Raji (cell line): ENCODE results near the gene CYGB.

Experiments used
- POLR2A ChIP-seq: IDR thresholded peaks from 2 replicates; pipeline ENCODE4 v1.6.1; 2011; ENCODE audit warnings: low read depth, low read length, control low read depth; ENCODE audit not compliant: insufficient read depth

Gene CYGB

GRCh38 chr17:76502341-76503211, 34.9 kb downstream of the CYGB start:
- TF ChIP-seq POLR2A: no peak

- no peak for TF ChIP-seq POLR2A
Observed at GRCh38 chr17:76501827-76502307, 35.6 kb downstream of the CYGB start.

- peak; percentile 92 for TF ChIP-seq POLR2A
Observed at GRCh38 chr17:76501018-76501826, 36.3 kb downstream of the CYGB start, which contains the start of gene RHBDF2. TSS of gene RHBDF2 (minus strand) at chr17:76501423. CDS start at chr17:76481524, 19,899 bp downstream.

GRCh38 chr17:76500747-76501017, 36.8 kb downstream of the CYGB start:
- TF ChIP-seq POLR2A: no peak

- TF ChIP-seq POLR2A: 0 out of 2 replicates have a peak, but pooled peaks have one; percentile 17
Observed at GRCh38 chr17:76500074-76500746, 37.3 kb downstream of the CYGB start.

- no peak for TF ChIP-seq POLR2A
Observed at GRCh38 chr17:76499267-76499667, 38.2 kb downstream of the CYGB start.

- no peak for TF ChIP-seq POLR2A
Observed at GRCh38 chr17:76498876-76499251, 38.6 kb downstream of the CYGB start.

GRCh38 chr17:76497979-76498875, 39.3 kb downstream of the CYGB start:
- no peak for TF ChIP-seq POLR2A

GRCh38 chr17:76497699-76497978, 39.9 kb downstream of the CYGB start:
- no peak; the same call in 1 of the 2 replicates for TF ChIP-seq POLR2A

- no peak for TF ChIP-seq POLR2A
Observed at GRCh38 chr17:76496464-76496863, 41.0 kb downstream of the CYGB start.

- TF ChIP-seq POLR2A: 0 out of 2 replicates have a peak, but pooled peaks have one; percentile 17
Observed at GRCh38 chr17:76495663-76496400, 41.7 kb downstream of the CYGB start.

GRCh38 chr17:76493505-76494167, 43.9 kb downstream of the CYGB start:
- TF ChIP-seq POLR2A: no peak

- TF ChIP-seq POLR2A: peak; percentile 20; the same call in 1 of the 2 replicates
Observed at GRCh38 chr17:76492989-76493501, 44.5 kb downstream of the CYGB start.

GRCh38 chr17:76492123-76492988, 45.2 kb downstream of the CYGB start:
- 0 out of 2 replicates have a peak, but pooled peaks have one; percentile 17 for TF ChIP-seq POLR2A
